D721Med (cell line): ENCODE measurements around the gene SRPK2.

ENCODE experiments used
- DNase-seq: peaks from one replicate; pipeline ENCODE4 v3.0.0; 2011; ENCODE audit warnings: low spot score; ENCODE audit not compliant: insufficient read length
- FAIRE-seq: peaks from 2 replicates; lab custom pipeline; 2011; peaks lifted over from hg19 to GRCh38; lab: Jason Lieb, UNC
- TF ChIP-seq, protein P1 (sequence below): IDR thresholded peaks from 2 replicates; pipeline ENCODE4 v1.5.1; 2012; ENCODE audit warnings: mild to moderate bottlenecking, control low read depth; ENCODE audit not compliant: insufficient read depth; ENCODE audit errors: missing control alignments

Gene SRPK2

DNA sequence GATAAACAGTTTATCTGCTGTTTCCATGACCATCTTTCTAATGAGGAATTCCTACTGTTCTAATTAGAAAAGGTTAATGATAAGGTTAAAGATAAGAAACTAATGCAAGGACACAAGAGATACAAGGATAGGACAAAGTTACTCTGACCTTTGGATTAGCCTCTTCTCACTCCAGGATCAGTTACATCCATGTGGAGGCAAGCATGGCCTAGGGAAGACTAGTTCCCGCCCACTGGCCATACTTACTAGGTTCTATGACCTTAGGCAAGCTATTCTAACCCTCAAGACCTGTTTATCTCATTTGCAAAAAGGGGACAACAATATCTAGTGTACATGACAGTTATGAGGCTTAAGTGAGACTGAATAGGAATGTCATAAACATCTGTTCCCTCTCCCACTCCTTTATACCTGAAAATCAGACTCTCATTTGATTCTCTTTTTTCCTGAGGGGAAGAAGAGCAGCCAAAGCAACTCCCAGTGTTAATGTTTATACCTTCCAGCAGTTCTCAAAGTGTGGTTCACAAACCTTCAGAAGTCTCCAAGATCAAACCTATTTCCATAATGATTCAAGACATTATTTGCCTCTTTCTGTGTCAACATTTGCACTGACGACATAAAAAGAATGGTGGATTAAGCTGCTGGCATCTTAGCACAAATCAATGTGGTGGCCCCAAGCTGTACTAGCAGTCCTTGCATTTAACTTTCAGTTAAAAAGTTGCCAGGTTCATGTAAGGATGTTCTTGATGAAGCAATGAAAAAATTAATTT is 72.0 kb downstream of the SRPK2 start:
- DNase-seq (no peak), FAIRE-seq (no peak)
- TF ChIP-seq, protein P1, sequence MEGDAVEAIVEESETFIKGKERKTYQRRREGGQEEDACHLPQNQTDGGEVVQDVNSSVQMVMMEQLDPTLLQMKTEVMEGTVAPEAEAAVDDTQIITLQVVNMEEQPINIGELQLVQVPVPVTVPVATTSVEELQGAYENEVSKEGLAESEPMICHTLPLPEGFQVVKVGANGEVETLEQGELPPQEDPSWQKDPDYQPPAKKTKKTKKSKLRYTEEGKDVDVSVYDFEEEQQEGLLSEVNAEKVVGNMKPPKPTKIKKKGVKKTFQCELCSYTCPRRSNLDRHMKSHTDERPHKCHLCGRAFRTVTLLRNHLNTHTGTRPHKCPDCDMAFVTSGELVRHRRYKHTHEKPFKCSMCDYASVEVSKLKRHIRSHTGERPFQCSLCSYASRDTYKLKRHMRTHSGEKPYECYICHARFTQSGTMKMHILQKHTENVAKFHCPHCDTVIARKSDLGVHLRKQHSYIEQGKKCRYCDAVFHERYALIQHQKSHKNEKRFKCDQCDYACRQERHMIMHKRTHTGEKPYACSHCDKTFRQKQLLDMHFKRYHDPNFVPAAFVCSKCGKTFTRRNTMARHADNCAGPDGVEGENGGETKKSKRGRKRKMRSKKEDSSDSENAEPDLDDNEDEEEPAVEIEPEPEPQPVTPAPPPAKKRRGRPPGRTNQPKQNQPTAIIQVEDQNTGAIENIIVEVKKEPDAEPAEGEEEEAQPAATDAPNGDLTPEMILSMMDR, result no peak

DNA sequence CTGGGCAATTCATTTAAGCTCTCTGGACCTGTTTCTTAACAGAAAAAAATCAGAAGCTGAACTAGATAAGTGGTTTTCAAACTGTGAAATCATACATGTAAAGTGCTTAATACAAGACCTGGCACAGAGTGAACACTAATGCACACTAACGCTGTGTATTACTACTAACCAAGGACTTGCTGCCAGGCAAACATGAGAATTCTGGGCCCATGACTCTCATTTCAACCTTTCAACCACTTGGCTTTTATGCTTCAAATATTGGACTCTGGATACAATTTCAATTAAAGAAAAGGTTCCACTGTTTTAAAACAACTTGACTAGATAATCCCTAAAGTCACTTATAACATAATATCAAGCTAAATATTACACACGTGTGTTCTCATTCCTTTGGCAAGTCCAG is 73.4 kb downstream of the SRPK2 start:
- TF ChIP-seq, protein P1, result no peak

DNA sequence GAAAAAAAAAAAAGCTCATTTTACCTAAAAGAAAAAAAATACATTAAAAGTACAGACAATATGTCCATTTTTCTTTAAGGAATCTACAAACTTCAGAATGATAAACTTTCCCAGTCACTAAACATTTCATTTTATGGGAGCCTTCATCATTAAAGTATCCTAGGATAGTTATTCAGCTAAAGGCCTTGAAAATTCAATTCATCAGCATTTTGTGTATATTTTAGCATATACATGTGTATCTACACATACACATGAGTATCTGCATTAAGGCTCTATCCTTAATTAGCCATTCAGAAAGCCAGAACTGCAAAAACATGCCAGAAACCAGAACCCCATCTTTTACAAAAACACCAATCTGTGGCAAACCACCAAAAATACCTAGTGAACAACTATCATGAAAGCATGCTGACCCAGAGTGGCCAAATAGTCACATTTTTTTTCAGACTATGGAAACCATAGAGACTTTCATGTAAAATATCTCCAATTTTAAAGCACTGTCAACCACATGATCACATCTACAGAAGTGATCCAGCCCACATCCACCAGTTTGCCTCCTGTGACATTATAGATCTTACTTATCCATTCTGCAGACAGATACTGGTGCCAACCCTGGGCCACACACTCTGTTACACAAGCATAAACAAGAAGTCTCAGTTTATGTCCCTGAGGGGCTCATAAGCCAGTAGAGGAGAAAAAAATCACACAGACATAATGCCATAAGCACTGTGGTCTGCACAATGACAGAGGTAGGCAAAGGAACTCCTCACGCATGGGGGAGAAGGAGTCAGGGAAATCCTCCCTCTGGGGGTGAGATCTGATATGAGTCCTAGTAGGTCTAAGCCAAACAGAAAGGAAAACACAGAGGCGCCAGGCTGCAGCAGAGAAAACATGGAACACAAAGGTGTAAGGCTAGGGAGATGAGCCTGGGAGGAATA is 79.2 kb downstream of the SRPK2 start:
- TF ChIP-seq, protein P1, result no peak
- DNase-seq, result no peak
- no peak for FAIRE-seq

More for the DNA sequence above, 73.4 kb downstream of the SRPK2 start:
- FAIRE-seq (no peak), DNase-seq (no peak)

DNA sequence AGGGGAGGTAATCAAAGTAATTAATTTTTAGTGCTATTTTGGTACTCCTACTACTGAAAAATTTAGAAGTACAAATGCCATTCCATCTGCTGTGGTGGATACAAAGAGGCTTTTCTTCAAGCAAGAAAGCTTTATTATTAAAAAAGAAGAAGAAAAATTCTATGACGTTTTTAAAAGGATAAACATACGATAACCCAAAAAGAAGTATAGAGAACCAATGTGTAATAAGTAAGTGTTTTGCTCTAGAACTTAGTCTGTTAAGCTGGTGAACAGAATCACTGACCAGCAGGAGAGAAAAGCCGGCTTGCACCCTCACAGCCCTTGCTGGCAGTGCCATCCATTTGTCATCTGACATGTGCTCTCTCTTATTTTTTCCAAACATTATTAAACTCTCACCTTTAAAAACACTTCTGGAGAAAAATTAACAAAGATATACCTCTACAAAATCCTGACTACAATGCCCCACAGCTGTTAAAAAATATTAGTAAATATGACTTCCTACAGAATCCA is 81.5 kb downstream of the SRPK2 start:
- no peak for DNase-seq
- TF ChIP-seq, protein P1, result no peak
- no peak for FAIRE-seq

DNA sequence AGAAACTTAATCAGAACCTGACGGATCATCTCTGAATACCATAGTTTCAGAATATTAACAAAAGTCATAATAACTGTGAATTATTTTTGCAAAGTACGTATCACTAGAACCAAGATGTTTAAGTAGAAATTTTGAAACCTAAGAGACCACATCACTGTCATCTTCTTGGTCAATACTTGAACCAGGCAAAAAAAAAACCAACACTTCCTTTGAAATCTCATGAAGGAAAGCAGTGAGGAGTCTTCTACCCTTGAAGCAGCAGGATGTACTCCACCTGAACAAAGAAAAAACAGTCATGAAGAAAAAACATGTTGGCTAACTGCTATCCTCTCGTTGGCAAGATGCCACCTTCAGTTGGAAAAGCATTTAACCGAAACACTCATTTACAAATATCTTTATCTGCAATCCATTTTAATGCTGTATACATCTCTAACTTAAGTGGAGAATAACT is 82.4 kb downstream of the SRPK2 start:
- no peak for FAIRE-seq
- no peak for DNase-seq
- TF ChIP-seq, protein P1, result no peak

DNA sequence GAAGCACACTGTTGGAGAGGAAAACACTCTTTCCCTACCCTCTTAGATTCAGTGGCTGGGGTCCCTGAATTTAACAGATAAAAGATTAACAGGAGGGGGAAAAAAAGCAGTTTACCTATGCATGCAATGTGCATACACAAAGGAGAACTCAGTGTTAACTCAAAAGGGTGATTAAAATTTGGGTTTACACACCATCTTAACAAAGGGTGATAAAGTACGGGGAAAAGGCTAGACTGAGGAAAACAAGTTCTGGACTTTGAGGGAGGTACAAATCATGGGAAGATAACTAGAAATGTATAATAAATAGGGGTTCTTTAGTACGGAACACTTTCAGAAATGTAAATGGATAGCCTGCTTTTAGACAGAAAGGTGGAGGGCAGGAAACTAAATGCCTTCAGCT is 83.1 kb downstream of the SRPK2 start:
- DNase-seq, result no peak
- TF ChIP-seq, protein P1, result no peak
- FAIRE-seq, result no peak
